ENCODE measurements around the gene PGBD5. TPM values are rescaled to one million over a fixed set of nuclear protein-coding genes. Genes with fewer than 3 reads are reported as not detected.

The PGBD5 gene
- total RNA-seq, 3 donors from 2014 or later (not counting 1 experiment from before 2014, with no cell fraction given) = 0.02 to 0.90 TPM; not detected in 1

DNA sequence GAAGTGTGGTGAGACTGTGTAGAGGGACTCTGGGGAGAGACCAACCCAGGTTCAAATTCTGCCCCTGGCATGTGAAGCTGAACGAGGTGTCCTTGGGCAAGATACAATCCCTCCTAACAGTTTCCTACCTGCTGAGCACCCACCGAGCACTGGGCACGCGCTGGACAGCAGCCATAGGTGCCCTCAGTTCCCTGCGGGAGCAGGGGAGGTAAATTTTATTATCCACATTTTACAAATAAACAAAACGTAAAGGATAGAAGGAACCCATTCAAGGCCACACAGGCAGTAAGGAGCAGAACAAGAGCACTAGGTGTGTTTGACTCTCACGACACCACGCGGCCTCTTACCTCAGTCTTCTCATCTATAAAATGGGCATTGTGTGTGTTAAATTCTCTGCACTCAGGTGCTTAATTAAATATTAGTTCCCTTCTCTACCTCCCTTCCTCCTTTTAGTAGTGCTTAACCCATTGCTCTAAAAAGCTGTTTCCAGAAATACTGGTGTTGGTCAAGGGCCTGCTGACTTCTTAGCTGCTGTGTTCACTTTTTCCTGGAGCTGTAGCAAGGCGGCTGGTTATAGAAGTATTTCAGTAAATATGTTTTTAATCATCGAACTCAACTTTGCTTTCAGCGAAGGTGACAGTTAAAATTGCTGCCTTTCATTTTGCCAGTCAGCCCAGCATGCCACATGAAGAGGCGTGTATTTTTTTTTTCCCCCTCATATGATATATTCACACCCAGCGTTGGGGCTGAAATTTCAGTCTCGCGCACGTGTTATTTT is 41.6 kb downstream of the PGBD5 start:
- Mint-ChIP-seq H3K27ac (no peak overlapping the region), H3K4me3 (no peak overlapping the region), H3K9me3 (peaks cover 0 to 1% of the 10 kb centered on the region in 2 donors), H3K36me3 (no peaks in the 10 kb centered on the region), H3K4me1 (no peaks in the 10 kb centered on the region), H3K27me3 (ENCODE audit: low read depth in 2 of 2) (peaks cover 9% of the 10 kb centered on the region in 2 donors)
- ATAC-seq (no peak), DNase-seq (no peak)
- Histone ChIP-seq H3K27me3 (ENCODE audit: control insufficient read depth, insufficient read depth, low read length) (no peaks in the 10 kb centered on the region), H3K9me3 (ENCODE audit: control insufficient read depth, insufficient read depth, low read length) (peaks cover 3% of the 10 kb centered on the region), H3K4me3 (ENCODE audit: low read length) (no peak overlapping the region), H3K36me3 (ENCODE audit: control insufficient read depth, insufficient read depth, low read length) (no peaks in the 10 kb centered on the region), H3K4me1 (ENCODE audit: control insufficient read depth, insufficient read depth, low read length) (no peaks in the 10 kb centered on the region), H3K27ac (ENCODE audit: low read length) (no peak overlapping the region)
- intact Hi-C loops (cut with micrococcal nuclease) = no loop called here
- TF ChIP-seq CTCF (IDR thresholded peaks at IDR 0.05) = no peak
- 85% methylated on average over 11 of the region's 17 CpGs for WGBS (ENCODE audit: insufficient coverage)

GRCh38 chr1:230383425-230383824 is 42.7 kb downstream of the PGBD5 start:
- ATAC-seq = no peak
- no peak for TF ChIP-seq CTCF (IDR thresholded peaks at IDR 0.05)

GRCh38 chr1:230382001-230382491 is 44.1 kb downstream of the PGBD5 start:
- DNase-seq = no peak
- no peak for TF ChIP-seq CTCF (IDR thresholded peaks at IDR 0.05)
- Mint-ChIP-seq H3K36me3 (no peaks in the 10 kb centered on the region), H3K4me1 (no peaks in the 10 kb centered on the region), H3K27me3 (ENCODE audit: low read depth in 2 of 2) (peaks cover 13 to 20% of the 10 kb centered on the region in 2 donors), H3K4me3 (no peak overlapping the region), H3K9me3 (peaks cover 0 to 6% of the 10 kb centered on the region in 2 donors), H3K27ac (no peak overlapping the region)
- WGBS (ENCODE audit: insufficient coverage) = 66% methylated on average over 7 of the region's 7 CpGs
- Histone ChIP-seq H3K27me3 (ENCODE audit: control insufficient read depth, insufficient read depth, low read length) (no peaks in the 10 kb centered on the region), H3K36me3 (ENCODE audit: control insufficient read depth, insufficient read depth, low read length) (no peaks in the 10 kb centered on the region), H3K27ac (ENCODE audit: low read length) (no peak overlapping the region), H3K9me3 (ENCODE audit: control insufficient read depth, insufficient read depth, low read length) (peaks cover 9% of the 10 kb centered on the region), H3K4me3 (ENCODE audit: low read length) (no peak overlapping the region), H3K4me1 (ENCODE audit: control insufficient read depth, insufficient read depth, low read length) (no peaks in the 10 kb centered on the region)
- intact Hi-C loops (cut with micrococcal nuclease) = no loop called here
- no peak for ATAC-seq

More at GRCh38 chr1:230383425-230383824, 42.7 kb downstream of the PGBD5 start:
- H3K36me3 Mint-ChIP-seq = no peaks in the 10 kb centered on the region
- Histone ChIP-seq H3K27me3 (ENCODE audit: control insufficient read depth, insufficient read depth, low read length) (no peaks in the 10 kb centered on the region), H3K27ac (ENCODE audit: low read length) (no peak overlapping the region), H3K4me1 (ENCODE audit: control insufficient read depth, insufficient read depth, low read length) (no peaks in the 10 kb centered on the region), H3K4me3 (ENCODE audit: low read length) (no peak overlapping the region), H3K36me3 (ENCODE audit: control insufficient read depth, insufficient read depth, low read length) (no peaks in the 10 kb centered on the region), H3K9me3 (ENCODE audit: control insufficient read depth, insufficient read depth, low read length) (peaks cover 9% of the 10 kb centered on the region)
- no peaks in the 10 kb centered on the region for H3K4me1 Mint-ChIP-seq
- no peak overlapping the region for H3K27ac Mint-ChIP-seq
- DNase-seq = no peak
- 61% methylated on average over 4 of the region's 5 CpGs for WGBS (ENCODE audit: insufficient coverage)
- peaks cover 0 to 6% of the 10 kb centered on the region in 2 donors for H3K9me3 Mint-ChIP-seq
- no peak overlapping the region for H3K4me3 Mint-ChIP-seq
- intact Hi-C loops (cut with micrococcal nuclease) = no loop called here
- H3K27me3 Mint-ChIP-seq (ENCODE audit: low read depth in 2 of 2) = peaks cover 13 to 17% of the 10 kb centered on the region in 2 donors
